Naive thymus-derived CD4-positive, alpha-beta T cell (primary cell): ENCODE measurements around the gene FAU. TPM values are rescaled to one million over a fixed set of nuclear protein-coding genes. Genes with fewer than 3 reads are reported as not detected.
A peak's percentile ranks its signal among the peaks of the same experiment; 100 is the strongest.

Experiments
- ATAC-seq: fragments of 150-1000 bp; cut with Tn5 transposase; 2 replicates; pipeline ENCODE4 v1.10.0; 2021; ENCODE audit warnings: mild to moderate bottlenecking, moderate library complexity
- CTCF ChIA-PET: fragments of 350-600 bp; sonication (Branson Sonifier 250); formaldehyde crosslinking; loops from one replicate; lab custom pipeline; 2021; ENCODE audit warnings: antibody characterized with exemption; lab: Charles Lee
- POLR2A ChIA-PET: fragments of 350-600 bp; sonication (Branson Sonifier 250); formaldehyde crosslinking; loops from one replicate; lab custom pipeline; 2021; ENCODE audit warnings: antibody characterized with exemption, inconsistent platforms; lab: Charles Lee
- DNase-seq, 9 donors: peaks; one replicate each; pipeline versions ENCODE4 v3.0.0 to v3.0.0-alpha.2; 2020 to 2022; ENCODE audit warnings: mixed read lengths in 1 of 9
- H3K27ac ChIP-seq: one replicate; pipeline ENCODE4 v1.7.0; 2013; ENCODE audit warnings: mild to moderate bottlenecking, low read depth, low read length, moderate library complexity
- H3K27me3 ChIP-seq, 2 donors: one replicate each; pipeline ENCODE4 v1.7.0; 2013; ENCODE audit warnings: low read length in 2 of 2, mild to moderate bottlenecking in 2 of 2, moderate library complexity in 2 of 2; ENCODE audit not compliant: control insufficient read depth in 2 of 2, insufficient read depth in 2 of 2
- H3K36me3 ChIP-seq, 3 experiments: 1 replicate in 2 of 3; 2 replicates in 1 of 3; pipeline ENCODE4 v1.7.0; 2013; ENCODE audit warnings: low read length in 3 of 3, mild to moderate bottlenecking in 3 of 3, moderate library complexity in 1 of 3; ENCODE audit not compliant: insufficient read depth in 3 of 3, control insufficient read depth in 2 of 3
- H3K4me1 ChIP-seq, 2 donors: one replicate each; pipeline ENCODE4 v1.7.0; 2013; ENCODE audit warnings: low read length in 2 of 2, mild to moderate bottlenecking in 2 of 2, moderate library complexity in 1 of 2; ENCODE audit not compliant: control insufficient read depth in 2 of 2, insufficient read depth in 2 of 2
- H3K4me3 ChIP-seq: 2 replicates; pipeline ENCODE4 v1.7.0; 2013; ENCODE audit warnings: mild to moderate bottlenecking, low read length
- H3K9me3 ChIP-seq, 3 experiments: 1 replicate in 2 of 3; 2 replicates in 1 of 3; pipeline ENCODE4 v1.7.0; 2013; ENCODE audit warnings: low read length in 3 of 3; ENCODE audit not compliant: control insufficient read depth in 2 of 3
- H3K27ac Mint-ChIP-seq, 9 donors: one replicate each; pipeline ENCODE4 v1.8.0; 2020 to 2022; ENCODE audit warnings: mixed read lengths in 9 of 9, mild to moderate bottlenecking in 8 of 9, moderate library complexity in 5 of 9, inconsistent platforms in 2 of 9
- H3K27me3 Mint-ChIP-seq, 5 donors: one replicate each; pipeline ENCODE4 v1.8.0; 2021 to 2022; ENCODE audit warnings: mixed read lengths in 5 of 5, mild to moderate bottlenecking in 1 of 5
- H3K36me3 Mint-ChIP-seq, 5 donors: one replicate each; pipeline ENCODE4 v1.8.0; 2020 to 2022; ENCODE audit warnings: mixed read lengths in 5 of 5, mild to moderate bottlenecking in 3 of 5, inconsistent platforms in 1 of 5
- H3K4me1 Mint-ChIP-seq, 7 donors: one replicate each; pipeline ENCODE4 v1.8.0; 2020 to 2022; ENCODE audit warnings: mixed read lengths in 7 of 7, mild to moderate bottlenecking in 3 of 7, inconsistent platforms in 1 of 7
- H3K4me3 Mint-ChIP-seq, 10 donors: one replicate each; pipeline ENCODE4 v1.8.0; 2020 to 2022; ENCODE audit warnings: mild to moderate bottlenecking in 10 of 10, mixed read lengths in 10 of 10, moderate library complexity in 6 of 10, inconsistent platforms in 2 of 10
- H3K9me3 Mint-ChIP-seq, 11 donors: one replicate each; pipeline ENCODE4 v1.8.0; 2020 to 2022; ENCODE audit warnings: mixed read lengths in 11 of 11, mild to moderate bottlenecking in 4 of 11, inconsistent platforms in 1 of 11, moderate library complexity in 1 of 11
- intact Hi-C, 2 donors: fragments of 100-400 bp; cut with micrococcal nuclease; formaldehyde crosslinking; loops; one replicate each; pipeline ENCODE4 v1.15.1; 2023
- polyA plus RNA-seq, 2 donors: library from polyadenylated mRNA; unstranded; fragments of 300-500 nt; fragmentation: Illumina TruSeq; gene quantifications; one replicate each; pipeline ENCODE4 v1.2.3, GENCODE V29; 2021
- total RNA-seq, 6 experiments: library from RNA in 5 of 6; stranded (reverse) in 5 of 6; gene quantifications; 1 replicate in 5 of 6; 2 replicates in 1 of 6; pipeline ENCODE4 v1.2.3 and lab custom pipeline; 2021 to 2026

The FAU gene
- total RNA-seq, result 1,000 to 10,000 TPM; 1,053 to 1,849 (median 1,722) TPM
- polyA plus RNA-seq, result 1,000 to 10,000 TPM; 1,055 to 1,372 TPM
- total RNA-seq (lab: John Stamatoyannopoulos, UW), result 324 reads per million, percentile 96 among the genes with 10 or more reads in this experiment

DNA sequence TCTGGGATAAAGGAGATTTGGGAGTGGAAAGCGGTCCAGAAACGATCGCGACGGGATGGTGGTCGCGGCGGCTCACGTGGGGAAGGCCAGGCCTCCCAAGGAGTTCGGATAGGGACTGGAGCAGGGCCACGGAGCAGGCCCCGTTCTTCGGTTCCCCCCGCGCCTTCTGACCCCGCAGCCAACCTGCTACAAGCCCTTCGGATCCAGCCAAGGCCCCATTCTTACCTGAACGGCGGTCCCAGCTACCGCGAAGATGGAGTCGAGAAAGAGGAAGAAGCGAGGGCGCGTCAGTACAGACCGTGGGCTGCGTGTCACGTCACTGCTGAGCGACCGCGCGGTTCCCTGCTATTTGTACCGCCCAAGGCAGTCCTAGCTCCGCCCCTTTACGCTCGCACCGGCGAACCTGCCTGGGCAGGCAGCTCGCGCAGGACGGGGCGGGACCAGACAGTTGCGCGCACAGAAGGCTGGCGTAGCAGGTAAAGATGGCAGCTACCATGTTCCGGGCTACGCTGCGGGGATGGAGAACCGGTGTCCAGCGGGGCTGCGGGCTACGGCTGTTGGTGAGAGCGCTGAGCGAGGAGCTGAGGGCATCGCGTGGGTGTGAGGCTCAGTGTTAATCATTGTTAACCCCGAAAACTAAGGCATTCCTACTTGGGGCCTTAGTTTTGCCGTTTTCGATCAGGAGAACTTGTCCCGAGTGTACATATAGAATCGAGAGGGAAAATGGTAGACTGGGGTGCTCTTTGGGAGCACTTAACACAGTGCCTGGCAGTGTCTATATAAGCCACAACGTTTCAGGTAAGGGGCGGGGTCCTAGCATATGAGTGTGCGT lies at the start of gene FAU, which contains the start of gene MRPL49:
Gene FAU (minus strand): TSS at position 270 of the 832 bp plus-strand sequence. CDS start 321 bp downstream, outside the sequence.
Gene MRPL49 (plus strand): TSS at position 457 of the 832 bp plus-strand sequence. CDS start 26 bp downstream, at position 483.
- POLR2A ChIA-PET, result interaction anchor here (0.8 to 9.9 kb wide), 34 partner anchors 11 to 804 kb away, joined by 3 to 237 read pairs (median 5); partner anchors contain the start of genes ARL2, ATG2A, CAPN1 and MAJIN
- peaks cover 17 to 62% (median 49%) of the 10 kb centered on the region in 7 donors for H3K4me1 Mint-ChIP-seq
- peak; percentile 91 to 99 (median 98) for DNase-seq

DNA sequence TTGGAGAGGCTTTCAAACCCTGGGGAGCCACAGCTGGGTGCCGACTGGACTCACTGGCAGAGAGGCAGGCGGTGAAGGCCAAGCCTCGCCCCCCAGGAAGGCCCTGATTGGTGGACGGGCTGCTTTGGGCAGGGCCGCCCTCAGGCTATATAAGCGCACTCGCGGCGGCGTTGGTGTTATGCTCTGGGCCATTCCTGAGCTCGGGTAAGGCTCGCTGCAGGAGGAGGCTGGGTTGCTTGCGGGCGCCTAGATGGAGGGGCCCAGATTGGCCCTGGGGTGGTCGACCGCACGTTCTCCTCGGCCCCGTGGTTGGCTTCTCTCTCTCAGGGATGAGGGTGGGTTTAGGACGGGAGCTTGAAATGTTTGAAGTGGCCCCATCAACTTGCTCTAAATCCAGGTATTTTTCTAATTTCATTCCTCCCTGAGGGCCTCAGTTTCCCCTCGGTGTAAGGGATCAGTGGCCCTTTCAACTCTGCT lies 48.2 kb upstream of the FAU start, which contains the start of gene SPDYC:
Gene SPDYC (plus strand): TSS at position 176 of the 477 bp plus-strand sequence. CDS start 1,125 bp downstream, outside the sequence.
- no peak for DNase-seq
- CTCF ChIA-PET, result interaction anchor here (0.7 kb wide), 1 partner anchor 1119 kb away, joined by 3 read pairs; the partner anchor contains the start of gene YIF1A
- Mint-ChIP-seq H3K27me3 (no peaks in the 10 kb centered on the region), H3K4me1 (peaks cover 0 to 11% (median 5%) of the 10 kb centered on the region in 7 donors), H3K36me3 (no peaks in the 10 kb centered on the region), H3K4me3 (peak within 1 kb of the TSS in 1 of 10 donors; percentile 25), H3K9me3 (no peaks in the 10 kb centered on the region), H3K27ac (peak within 1 kb of the TSS in 5 of 9 donors; percentile 11 to 88 (median 31))
- Histone ChIP-seq H3K27ac (no peak within 1 kb of the TSS), H3K4me1 (no peaks in the 10 kb centered on the region), H3K4me3 (no peak within 1 kb of the TSS), H3K27me3 (no peaks in the 10 kb centered on the region), H3K36me3 (no peaks in the 10 kb centered on the region), H3K9me3 (no peaks in the 10 kb centered on the region)
- POLR2A ChIA-PET, result no interaction called here
- intact Hi-C loops, result no loop called here
- no peak for ATAC-seq

More for the DNA sequence above, at the start of gene FAU, which contains the start of gene MRPL49:
- H3K27me3 Mint-ChIP-seq, result no peaks in the 10 kb centered on the region
- Histone ChIP-seq H3K4me3 (peak within 1 kb of the TSS; percentile 99), H3K4me1 (peaks cover 15 to 20% of the 10 kb centered on the region in 2 donors), H3K36me3 (peaks cover 24 to 63% (median 28%) of the 10 kb centered on the region in 3 experiments), H3K9me3 (no peaks in the 10 kb centered on the region), H3K27ac (peak within 1 kb of the TSS; percentile 99), H3K27me3 (no peaks in the 10 kb centered on the region)
- peak; percentile 86 for ATAC-seq
- H3K4me3 Mint-ChIP-seq, result peak within 1 kb of the TSS; percentile 98 to 100 (median 99)
- peak within 1 kb of the TSS; percentile 98 to 100 (median 100) for H3K27ac Mint-ChIP-seq
- CTCF ChIA-PET, result interaction anchor here (0.7 to 3.1 kb wide), 10 partner anchors 9 to 343 kb away, joined by 3 to 48 read pairs (median 4); partner anchors contain the start of genes ARL2, SYVN1 and TM7SF2
- H3K36me3 Mint-ChIP-seq, result peaks cover 0 to 43% (median 35%) of the 10 kb centered on the region in 5 donors
- peaks cover 0 to 5% (median 0%) of the 10 kb centered on the region in 11 donors for H3K9me3 Mint-ChIP-seq
- intact Hi-C loops, result loop anchor here (1.0 to 2.0 kb wide), 13 partner anchors 11 to 1223 kb away; partner anchors contain the start of genes CAPN1 (in 2 of the 2), CDCA5 (in 2 of the 2), SNX15 (in 2 of the 2) and ZFPL1 (in 2 of the 2)

GRCh38 chr11:65169164-65169641 lies 47.3 kb upstream of the FAU start:
- H3K4me3 Mint-ChIP-seq, result peak overlapping the region in 1 of 10 donors; percentile 25
- H3K36me3 Mint-ChIP-seq, result no peaks in the 10 kb centered on the region
- no peaks in the 10 kb centered on the region for H3K36me3 ChIP-seq
- DNase-seq (no peak), ATAC-seq (peak; percentile 63)
- peak overlapping the region in 4 of 9 donors; percentile 11 to 88 (median 26) for H3K27ac Mint-ChIP-seq
- intact Hi-C loops, result no loop called here
- H3K27me3 Mint-ChIP-seq, result no peaks in the 10 kb centered on the region
- H3K9me3 ChIP-seq, result no peaks in the 10 kb centered on the region
- H3K4me3 ChIP-seq, result no peak overlapping the region
- H3K27ac ChIP-seq, result no peak overlapping the region
- ChIA-PET CTCF (interaction anchor here (0.6 kb wide), 1 partner anchor 14 kb away, joined by 3 read pairs; no protein-coding TSS in a partner anchor), POLR2A (interaction anchor here (0.7 kb wide), 1 partner anchor 1131 kb away, joined by 3 read pairs; no protein-coding TSS in a partner anchor)
- H3K4me1 ChIP-seq, result no peaks in the 10 kb centered on the region
- no peaks in the 10 kb centered on the region for H3K27me3 ChIP-seq
- peaks cover 0 to 11% (median 5%) of the 10 kb centered on the region in 7 donors for H3K4me1 Mint-ChIP-seq
- H3K9me3 Mint-ChIP-seq, result no peaks in the 10 kb centered on the region

DNA sequence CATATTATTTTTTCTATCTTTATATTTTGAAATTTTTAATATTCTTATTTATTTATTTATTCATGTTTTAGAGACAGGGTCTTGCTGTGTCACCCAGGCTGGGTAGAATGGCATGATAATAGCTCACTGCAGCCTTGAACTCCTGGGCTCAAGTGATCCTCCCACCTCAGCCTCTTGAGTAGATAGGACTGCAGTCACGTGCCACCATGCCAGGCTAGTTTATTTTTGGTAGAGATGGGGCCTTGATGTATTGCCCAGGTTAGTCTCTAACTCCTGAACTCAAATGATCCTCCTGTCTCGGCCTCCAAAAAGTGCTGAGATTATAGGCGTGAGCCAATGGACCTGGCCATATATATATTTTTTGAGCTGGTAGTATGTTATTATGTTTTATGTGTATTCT lies 45.7 kb upstream of the FAU start:
- Mint-ChIP-seq H3K9me3 (no peaks in the 10 kb centered on the region), H3K4me1 (peaks cover 0 to 11% (median 5%) of the 10 kb centered on the region in 7 donors), H3K27ac (no peak overlapping the region), H3K4me3 (no peak overlapping the region), H3K27me3 (no peaks in the 10 kb centered on the region), H3K36me3 (no peaks in the 10 kb centered on the region)
- ChIA-PET CTCF (interaction anchor here (0.6 kb wide), 1 partner anchor 19 kb away, joined by 3 read pairs; no protein-coding TSS in a partner anchor), POLR2A (no interaction called here)
- H3K9me3 ChIP-seq, result no peaks in the 10 kb centered on the region
- H3K27ac ChIP-seq, result no peak overlapping the region
- DNase-seq (no peak), ATAC-seq (no peak)
- no peaks in the 10 kb centered on the region for H3K27me3 ChIP-seq
- intact Hi-C loops, result no loop called here
- no peaks in the 10 kb centered on the region for H3K4me1 ChIP-seq
- H3K36me3 ChIP-seq, result no peaks in the 10 kb centered on the region
- H3K4me3 ChIP-seq, result no peak overlapping the region

- ATAC-seq (no peak), DNase-seq (no peak)
- H3K27ac ChIP-seq, result no peak overlapping the region
- H3K9me3 ChIP-seq, result no peaks in the 10 kb centered on the region
- CTCF ChIA-PET, result interaction anchor here (0.6 kb wide), 1 partner anchor 18 kb away, joined by 3 read pairs; no protein-coding TSS in a partner anchor
- Mint-ChIP-seq H3K27me3 (no peaks in the 10 kb centered on the region), H3K4me3 (no peak overlapping the region), H3K27ac (no peak overlapping the region), H3K36me3 (no peaks in the 10 kb centered on the region), H3K9me3 (no peaks in the 10 kb centered on the region), H3K4me1 (peaks cover 0 to 11% (median 5%) of the 10 kb centered on the region in 7 donors)
- H3K4me1 ChIP-seq, result no peaks in the 10 kb centered on the region
- no peaks in the 10 kb centered on the region for H3K27me3 ChIP-seq
- POLR2A ChIA-PET, result no interaction called here
- H3K36me3 ChIP-seq, result no peaks in the 10 kb centered on the region
- no peak overlapping the region for H3K4me3 ChIP-seq
- intact Hi-C loops, result no loop called here
Observed at GRCh38 chr11:65166893-65167292, 45.0 kb upstream of the FAU start.
